Gastroesophageal sphincter (tissue), 4 donors: ENCODE results near the gene TAS1R3. TPM values are rescaled to one million over a fixed set of nuclear protein-coding genes. Genes with fewer than 3 reads are reported as not detected.

Experiments used
- ATAC-seq: fragments of 150-250 bp; one replicate; pipeline ENCODE4 v1.9.1; 2016; ENCODE audit warnings: mild to moderate bottlenecking, moderate library complexity
- H3K27ac ChIP-seq, 4 donors: fragments of 200-600 bp; sonication (generic) in 3 of 4; 1 replicate in 3 of 4; 2 replicates in 1 of 4; pipeline ENCODE4 v1.5.1; 2016 to 2019
- H3K27me3 ChIP-seq: fragments of 200-600 bp; sonication (generic); one replicate; pipeline ENCODE4 v1.5.1; 2019
- H3K36me3 ChIP-seq, 2 donors: fragments of 200-600 bp; sonication (generic); one replicate each; pipeline ENCODE4 v1.5.1; 2019; ENCODE audit warnings: control low read depth in 1 of 2
- H3K4me1 ChIP-seq, 3 donors: fragments of 200-600 bp; sonication (generic); 1 replicate in 2 of 3; 2 replicates in 1 of 3; pipeline ENCODE4 v1.5.1; 2016 to 2019; ENCODE audit warnings: control low read depth in 2 of 3
- H3K4me3 ChIP-seq, 2 donors: fragments of 200-600 bp; sonication (generic); one replicate each; pipeline ENCODE4 v1.5.1; 2019; ENCODE audit warnings: mild to moderate bottlenecking in 1 of 2, moderate library complexity in 1 of 2
- H3K9me3 ChIP-seq, 3 donors: fragments of 200-600 bp; sonication (generic); one replicate each; pipeline ENCODE4 v1.5.1; 2017 to 2019; ENCODE audit warnings: control low read depth in 2 of 3
- CTCF ChIP-seq, 4 experiments: fragments of 200-600 bp in 2 of 4; fragments of 450-650 bp in 2 of 4; sonication (generic) in 1 of 4; IDR thresholded peaks; one replicate each; pipeline ENCODE4 v1.5.1; 2017 to 2019; ENCODE audit warnings: antibody characterized with exemption in 4 of 4, mild to moderate bottlenecking in 2 of 4, moderate library complexity in 2 of 4
- EP300 ChIP-seq: sonication (generic); formaldehyde crosslinking; IDR thresholded peaks from one replicate; pipeline ENCODE4 v1.6.1; 2017; ENCODE audit warnings: antibody characterized with exemption, mild to moderate bottlenecking
- POLR2A ChIP-seq, 2 donors: fragments of 450-650 bp; IDR thresholded peaks; one replicate each; pipeline ENCODE4 v1.6.1; 2017; ENCODE audit warnings: antibody characterized with exemption in 2 of 2, mild to moderate bottlenecking in 2 of 2, moderate library complexity in 1 of 2
- POLR2AphosphoS5 ChIP-seq: sonication (generic); formaldehyde crosslinking; IDR thresholded peaks from one replicate; pipeline ENCODE4 v1.6.1; 2017; ENCODE audit warnings: antibody characterized with exemption
- WGBS, 2 donors: methylation state at CpG; one replicate each; pipeline ENCODE4 v1.1.5; 2018; ENCODE audit warnings: low coverage in 1 of 2; 5-methylcytosine and 5-hydroxymethylcytosine counted together
- total RNA-seq, 4 donors: library from RNA; depleted of rRNA; stranded (reverse); fragments of >200 nt; gene quantifications; one replicate each; pipeline ENCODE4 v1.1.0, GENCODE V29; 2016

TAS1R3 gene
- total RNA-seq, 4 donors from 2014 or later, result 0.12 to 0.54 (median 0.40) TPM; not detected in 1

- TF ChIP-seq POLR2AphosphoS5, result no peak
- H3K4me3 ChIP-seq, result no peak overlapping the region
- H3K4me1 ChIP-seq, result peaks cover 0 to 14% (median 0%) of the 10 kb centered on the region in 3 donors
- no peaks in the 10 kb centered on the region for H3K9me3 ChIP-seq
- peaks cover 1% of the 10 kb centered on the region for H3K27me3 ChIP-seq
- H3K27ac ChIP-seq, result no peak overlapping the region
- 83 to 90% methylated on average over 1 to 2 of the region's 18 CpGs for WGBS, 2 donors
- no peak for ATAC-seq
- H3K36me3 ChIP-seq, result peaks cover 0 to 49% of the 10 kb centered on the region in 2 donors
These were observed 38.2 kb upstream of the TAS1R3 start for GRCh38 chr1:1292851-1293250.

GRCh38 chr1:1293263-1294249 lies 37.5 kb upstream of the TAS1R3 start:
- peaks cover 0 to 14% (median 0%) of the 10 kb centered on the region in 3 donors for H3K4me1 ChIP-seq
- H3K9me3 ChIP-seq, result no peaks in the 10 kb centered on the region
- TF ChIP-seq EP300 (no peak), POLR2AphosphoS5 (no peak), CTCF (IDR thresholded peaks at IDR 0.05) (no peak), POLR2A (IDR thresholded peaks at IDR 0.05) (no peak)
- 67% methylated on average over 4 of the region's 94 CpGs; no CpG with 5 or more reads in 1 of the 2 donors for WGBS, 2 donors
- peaks cover 0 to 56% of the 10 kb centered on the region in 2 donors for H3K36me3 ChIP-seq
- no peak overlapping the region for H3K27ac ChIP-seq
- peak; percentile 6 for ATAC-seq
- no peak overlapping the region for H3K4me3 ChIP-seq
- H3K27me3 ChIP-seq, result no peaks in the 10 kb centered on the region

- Histone ChIP-seq H3K27me3 (no peaks in the 10 kb centered on the region), H3K4me3 (no peak overlapping the region), H3K27ac (no peak overlapping the region), H3K36me3 (peaks cover 0 to 65% of the 10 kb centered on the region in 2 donors), H3K9me3 (no peaks in the 10 kb centered on the region), H3K4me1 (peaks cover 0 to 14% (median 0%) of the 10 kb centered on the region in 3 donors)
- TF ChIP-seq POLR2A (IDR thresholded peaks at IDR 0.05) (no peak), EP300 (no peak), CTCF (IDR thresholded peaks at IDR 0.05) (no peak), POLR2AphosphoS5 (no peak)
- no peak for ATAC-seq
- 80% methylated on average over 2 of the region's 58 CpGs; no CpG with 5 or more reads in 1 of the 2 donors for WGBS, 2 donors
These were observed 36.7 kb upstream of the TAS1R3 start for GRCh38 chr1:1294250-1294890.

GRCh38 chr1:1295154-1295923 lies 35.7 kb upstream of the TAS1R3 start:
- Histone ChIP-seq H3K27me3 (no peaks in the 10 kb centered on the region), H3K27ac (no peak overlapping the region), H3K9me3 (no peaks in the 10 kb centered on the region), H3K36me3 (peaks cover 0 to 74% of the 10 kb centered on the region in 2 donors), H3K4me1 (peaks cover 0 to 14% (median 0%) of the 10 kb centered on the region in 3 donors), H3K4me3 (no peak overlapping the region)
- WGBS, 2 donors, result 100% methylated on average over 1 of the region's 35 CpGs; no CpG with 5 or more reads in 1 of the 2 donors
- no peak for TF ChIP-seq POLR2AphosphoS5
- no peak for TF ChIP-seq POLR2A (IDR thresholded peaks at IDR 0.05)
- TF ChIP-seq CTCF (IDR thresholded peaks at IDR 0.05), result no peak
- TF ChIP-seq EP300, result no peak
- ATAC-seq, result no peak
